HepG2 (cell line): ENCODE results near the gene TTLL11. TPM values are rescaled to one million over a fixed set of nuclear protein-coding genes. Genes with fewer than 3 reads are reported as not detected.

Experiments
- ARNT2 ChIP-seq: sonication (generic); formaldehyde crosslinking; IDR thresholded peaks from 2 replicates; pipeline ENCODE4 v1.8.0; 2022; ENCODE audit warnings: mild to moderate bottlenecking, low read depth, missing genetic modification reagents, moderate library complexity
- HMGXB4 ChIP-seq, 2 experiments: sonication (generic) in 1 of 2; formaldehyde crosslinking in 1 of 2; IDR thresholded peaks; 2 replicates each; pipeline versions ENCODE4 v1.4.0 to v1.6.1; 2018 to 2020; ENCODE audit warnings: missing genetic modification reagents in 2 of 2, borderline replicate concordance in 1 of 2, low read depth in 1 of 2, mild to moderate bottlenecking in 1 of 2, missing biosample characterization in 1 of 2
- NONO ChIP-seq, 2 experiments: fragments of 450-650 bp in 1 of 2; sonication (generic) in 1 of 2; formaldehyde crosslinking in 1 of 2; IDR thresholded peaks in 1 of 2; conservative IDR thresholded peaks in 1 of 2; 2 replicates each; pipeline versions ENCODE4 v1.6.1 to v1.8.0; 2017 to 2022; ENCODE audit warnings: mild to moderate bottlenecking in 1 of 2, missing genetic modification reagents in 1 of 2, moderate library complexity in 1 of 2
- PITX1 ChIP-seq: sonication (generic); formaldehyde crosslinking; IDR thresholded peaks from 2 replicates; pipeline ENCODE4 v1.5.1; 2020; ENCODE audit warnings: mild to moderate bottlenecking, missing genetic modification reagents
- SKI ChIP-seq: fragments of 450-650 bp; IDR thresholded peaks from one replicate; pipeline ENCODE4 v1.6.1; 2018; ENCODE audit warnings: mild to moderate bottlenecking; ENCODE audit not compliant: partially characterized antibody
- TRIM24 ChIP-seq: sonication (generic); formaldehyde crosslinking; IDR thresholded peaks from 2 replicates; pipeline ENCODE4 v1.8.0; 2022; ENCODE audit warnings: mild to moderate bottlenecking, missing genetic modification reagents
- ZBTB39 ChIP-seq: sonication (generic); formaldehyde crosslinking; IDR thresholded peaks from 2 replicates; pipeline ENCODE4 v1.5.0; 2020; ENCODE audit warnings: missing genetic modification reagents
- ZNF225 ChIP-seq: sonication (generic); formaldehyde crosslinking; IDR thresholded peaks from 2 replicates; pipeline ENCODE4 v1.4.0; 2020; ENCODE audit warnings: mild to moderate bottlenecking, missing genetic modification reagents
- ZNF24 ChIP-seq: fragments of 450-650 bp; IDR thresholded peaks from 2 replicates; pipeline ENCODE4 v1.6.1; 2017; ENCODE audit warnings: antibody characterized with exemption, mild to moderate bottlenecking
- ZNF296 ChIP-seq: sonication (generic); formaldehyde crosslinking; conservative IDR thresholded peaks from 2 replicates; pipeline ENCODE4 v1.5.0; 2020; ENCODE audit warnings: mild to moderate bottlenecking, missing genetic modification reagents
- ZNF605 ChIP-seq: sonication (generic); formaldehyde crosslinking; IDR thresholded peaks from 2 replicates; pipeline ENCODE4 v1.8.0; 2022; ENCODE audit warnings: mild to moderate bottlenecking, missing genetic modification reagents
- polyA plus RNA-seq, 8 experiments: library from polyadenylated mRNA; depleted of rRNA in 3 of 8; stranded (reverse) in 7 of 8; unstranded in 1 of 8; fragments of >200 nt; fragmentation: Illumina TruSeq in 4 of 8; extraction: Trizol in 4 of 8; gene quantifications; 2 replicates each; pipeline versions ENCODE4 v1.2.1 to v1.2.3, GENCODE V29; 2011 to 2016; ENCODE audit warnings: low read depth in 4 of 8, missing spikeins in 1 of 8, mixed read lengths in 1 of 8; ENCODE audit not compliant: insufficient read depth in 1 of 8
- total RNA-seq, 5 experiments: library from RNA; depleted of rRNA; stranded (reverse); fragments of >200 nt; fragmentation: Illumina TruSeq; extraction: Trizol; gene quantifications; 2 replicates each; pipeline ENCODE4 v1.2.3, GENCODE V29; 2016; ENCODE audit warnings: low read depth in 1 of 5
- TF ChIP-seq, protein P1 (sequence below): sonication (generic); formaldehyde crosslinking; IDR thresholded peaks from 2 replicates; pipeline ENCODE4 v1.4.0; 2020; ENCODE audit warnings: mild to moderate bottlenecking, missing genetic modification reagents, borderline replicate concordance
- TF ChIP-seq, protein P2 (sequence below), 2 experiments: sonication (generic) in 1 of 2; formaldehyde crosslinking in 1 of 2; IDR thresholded peaks; 2 replicates each; pipeline versions ENCODE4 v1.5.1 to v1.6.1; 2011 to 2020; ENCODE audit warnings: borderline replicate concordance in 1 of 2, low read depth in 1 of 2, low read length in 1 of 2, mild to moderate bottlenecking in 1 of 2, missing genetic modification reagents in 1 of 2, moderate library complexity in 1 of 2
- TF ChIP-seq, protein P3 (sequence below): sonication (generic); formaldehyde crosslinking; IDR thresholded peaks from 2 replicates; pipeline ENCODE4 v1.8.1; 2023; ENCODE audit warnings: mild to moderate bottlenecking, missing genetic modification reagents

Gene TTLL11
- total and polyA plus RNA-seq, 2 of the 13 experiments (the other 11 are each of a cell fraction or from before 2014, with no cell fraction given): 4.5 to 5.2 TPM

DNA sequence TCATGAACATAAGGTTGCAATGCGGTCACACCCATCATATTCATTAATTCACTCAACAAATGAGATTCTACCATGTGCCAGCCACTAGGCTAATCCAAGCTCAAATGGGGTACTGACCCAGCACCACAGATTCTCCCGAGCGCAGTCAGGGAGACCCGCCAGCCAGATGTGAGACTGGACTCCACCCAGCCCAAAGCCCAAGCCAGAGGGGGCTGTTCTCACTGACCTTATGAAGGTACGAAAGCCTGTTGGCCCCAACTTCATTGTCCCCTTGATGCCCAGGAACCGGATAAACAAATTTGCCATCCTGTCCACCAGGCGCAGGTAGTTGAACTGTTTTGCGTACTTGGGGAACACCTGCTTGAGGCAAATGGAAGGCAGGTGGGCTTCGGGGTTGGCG lies 222.8 kb downstream of the TTLL11 start (continued):
- TF ChIP-seq, protein P1, sequence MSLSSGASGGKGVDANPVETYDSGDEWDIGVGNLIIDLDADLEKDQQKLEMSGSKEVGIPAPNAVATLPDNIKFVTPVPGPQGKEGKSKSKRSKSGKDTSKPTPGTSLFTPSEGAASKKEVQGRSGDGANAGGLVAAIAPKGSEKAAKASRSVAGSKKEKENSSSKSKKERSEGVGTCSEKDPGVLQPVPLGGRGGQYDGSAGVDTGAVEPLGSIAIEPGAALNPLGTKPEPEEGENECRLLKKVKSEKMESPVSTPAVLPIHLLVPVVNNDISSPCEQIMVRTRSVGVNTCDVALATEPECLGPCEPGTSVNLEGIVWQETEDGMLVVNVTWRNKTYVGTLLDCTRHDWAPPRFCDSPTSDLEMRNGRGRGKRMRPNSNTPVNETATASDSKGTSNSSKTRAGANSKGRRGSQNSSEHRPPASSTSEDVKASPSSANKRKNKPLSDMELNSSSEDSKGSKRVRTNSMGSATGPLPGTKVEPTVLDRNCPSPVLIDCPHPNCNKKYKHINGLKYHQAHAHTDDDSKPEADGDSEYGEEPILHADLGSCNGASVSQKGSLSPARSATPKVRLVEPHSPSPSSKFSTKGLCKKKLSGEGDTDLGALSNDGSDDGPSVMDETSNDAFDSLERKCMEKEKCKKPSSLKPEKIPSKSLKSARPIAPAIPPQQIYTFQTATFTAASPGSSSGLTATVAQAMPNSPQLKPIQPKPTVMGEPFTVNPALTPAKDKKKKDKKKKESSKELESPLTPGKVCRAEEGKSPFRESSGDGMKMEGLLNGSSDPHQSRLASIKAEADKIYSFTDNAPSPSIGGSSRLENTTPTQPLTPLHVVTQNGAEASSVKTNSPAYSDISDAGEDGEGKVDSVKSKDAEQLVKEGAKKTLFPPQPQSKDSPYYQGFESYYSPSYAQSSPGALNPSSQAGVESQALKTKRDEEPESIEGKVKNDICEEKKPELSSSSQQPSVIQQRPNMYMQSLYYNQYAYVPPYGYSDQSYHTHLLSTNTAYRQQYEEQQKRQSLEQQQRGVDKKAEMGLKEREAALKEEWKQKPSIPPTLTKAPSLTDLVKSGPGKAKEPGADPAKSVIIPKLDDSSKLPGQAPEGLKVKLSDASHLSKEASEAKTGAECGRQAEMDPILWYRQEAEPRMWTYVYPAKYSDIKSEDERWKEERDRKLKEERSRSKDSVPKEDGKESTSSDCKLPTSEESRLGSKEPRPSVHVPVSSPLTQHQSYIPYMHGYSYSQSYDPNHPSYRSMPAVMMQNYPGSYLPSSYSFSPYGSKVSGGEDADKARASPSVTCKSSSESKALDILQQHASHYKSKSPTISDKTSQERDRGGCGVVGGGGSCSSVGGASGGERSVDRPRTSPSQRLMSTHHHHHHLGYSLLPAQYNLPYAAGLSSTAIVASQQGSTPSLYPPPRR (CRISPR knock-in tag): no peak
- TF ChIP-seq ZNF605 (CRISPR knock-in tag): no peak
- TF ChIP-seq ZNF24: no peak
- TF ChIP-seq, protein P2, sequence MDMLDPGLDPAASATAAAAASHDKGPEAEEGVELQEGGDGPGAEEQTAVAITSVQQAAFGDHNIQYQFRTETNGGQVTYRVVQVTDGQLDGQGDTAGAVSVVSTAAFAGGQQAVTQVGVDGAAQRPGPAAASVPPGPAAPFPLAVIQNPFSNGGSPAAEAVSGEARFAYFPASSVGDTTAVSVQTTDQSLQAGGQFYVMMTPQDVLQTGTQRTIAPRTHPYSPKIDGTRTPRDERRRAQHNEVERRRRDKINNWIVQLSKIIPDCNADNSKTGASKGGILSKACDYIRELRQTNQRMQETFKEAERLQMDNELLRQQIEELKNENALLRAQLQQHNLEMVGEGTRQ (IDR thresholded peaks at IDR 0.05; ENCODE audit: low read depth, low read length): no peak
- TF ChIP-seq, protein P2 (CRISPR knock-in tag; IDR thresholded peaks at IDR 0.05; ENCODE audit: borderline replicate concordance): no peak
- TF ChIP-seq ZNF296 (CRISPR knock-in tag): no peak
- no peak for TF ChIP-seq PITX1 (CRISPR knock-in tag)
- TF ChIP-seq NONO (IDR thresholded peaks at IDR 0.05): no peak
- no peak for TF ChIP-seq NONO (CRISPR knock-in tag; conservative IDR thresholded peaks at IDR 0.05)
- no peak for TF ChIP-seq ARNT2
- no peak for TF ChIP-seq ZNF225
- TF ChIP-seq ZBTB39: no peak
- TF ChIP-seq HMGXB4 (CRISPR knock-in tag; IDR thresholded peaks at IDR 0.05; ENCODE audit: borderline replicate concordance in 1 of 2, low read depth in 1 of 2): no peak
- TF ChIP-seq TRIM24 (CRISPR knock-in tag): no peak
- no peak for TF ChIP-seq SKI
- TF ChIP-seq, protein P3, sequence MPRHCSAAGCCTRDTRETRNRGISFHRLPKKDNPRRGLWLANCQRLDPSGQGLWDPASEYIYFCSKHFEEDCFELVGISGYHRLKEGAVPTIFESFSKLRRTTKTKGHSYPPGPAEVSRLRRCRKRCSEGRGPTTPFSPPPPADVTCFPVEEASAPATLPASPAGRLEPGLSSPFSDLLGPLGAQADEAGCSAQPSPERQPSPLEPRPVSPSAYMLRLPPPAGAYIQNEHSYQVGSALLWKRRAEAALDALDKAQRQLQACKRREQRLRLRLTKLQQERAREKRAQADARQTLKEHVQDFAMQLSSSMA (CRISPR knock-in tag): no peak
